HS-27A (cell line): ENCODE data around the gene PHOSPHO1.
"Not testable (repeated sequence)": the region's sequence is repeated elsewhere in the genome, so short reads cannot be mapped to it uniquely, and the experiment has no call there.

Experiments used
- DNase-seq: peaks from one replicate; pipeline ENCODE4 v3.0.0-alpha.2; 2012; ENCODE audit warnings: low read depth, missing footprints

Gene PHOSPHO1

DNA sequence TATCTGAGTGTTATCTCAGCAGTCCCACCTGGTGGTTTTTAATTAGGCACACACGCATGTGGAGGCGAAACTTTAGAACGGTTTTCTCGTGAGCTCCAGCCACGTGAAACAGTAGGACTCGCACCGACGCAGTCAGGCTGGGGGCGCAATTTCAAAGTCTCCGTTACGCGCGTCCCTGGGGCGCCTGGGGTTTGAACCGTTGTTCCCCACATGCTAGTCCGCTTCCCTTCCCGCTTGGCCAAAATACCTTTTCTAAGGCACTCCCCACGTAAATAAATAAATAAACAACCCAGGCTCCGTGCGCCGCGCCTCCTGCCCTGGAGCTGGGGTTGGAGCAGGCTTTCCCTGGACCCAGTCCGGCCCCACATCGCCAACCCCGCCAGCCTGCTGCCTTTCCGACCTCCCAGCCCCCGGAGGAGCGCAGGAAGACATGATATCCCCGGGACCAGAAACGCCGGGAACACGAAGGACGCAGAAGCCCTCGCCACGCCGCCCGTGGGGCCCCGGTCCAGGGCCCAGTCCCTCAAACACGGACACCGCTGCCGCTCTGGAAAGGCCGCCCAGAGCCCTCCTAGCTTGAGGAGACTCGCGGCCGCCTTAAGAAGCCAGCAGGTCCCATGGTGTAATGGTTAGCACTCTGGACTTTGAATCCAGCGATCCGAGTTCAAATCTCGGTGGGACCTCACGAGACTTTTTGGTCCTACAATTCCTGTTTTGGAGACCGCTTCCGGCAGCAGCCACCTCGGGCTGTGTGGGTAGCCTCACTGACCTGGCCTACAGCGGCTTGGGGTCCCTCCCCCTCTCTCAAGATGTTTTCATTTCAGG lies 38.5 kb downstream of the PHOSPHO1 start:
- peak; percentile 76 for DNase-seq

DNA sequence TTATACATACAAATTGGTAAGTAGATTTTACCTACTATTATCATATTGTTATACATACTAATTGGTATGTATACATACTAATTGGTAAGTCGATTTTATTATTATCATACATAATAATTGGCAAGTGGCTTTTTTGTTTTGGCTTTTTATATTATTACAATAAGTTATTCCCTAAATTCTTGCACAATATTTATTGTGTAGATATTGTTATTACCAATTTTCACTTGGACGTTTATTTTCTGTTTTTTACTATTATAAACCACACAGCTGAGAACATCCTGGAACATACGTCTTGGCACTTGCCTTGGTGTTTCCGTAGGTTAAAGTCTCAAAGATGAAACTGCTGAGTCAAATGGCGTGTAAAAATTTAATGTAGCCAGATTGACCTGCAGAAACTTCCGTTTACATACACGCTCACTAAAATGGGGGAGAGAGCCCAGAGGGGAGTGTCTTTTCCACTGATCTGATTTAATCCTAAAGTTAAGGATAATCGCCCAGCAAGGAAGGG lies 39.1 kb downstream of the PHOSPHO1 start:
- DNase-seq: no peak

DNA sequence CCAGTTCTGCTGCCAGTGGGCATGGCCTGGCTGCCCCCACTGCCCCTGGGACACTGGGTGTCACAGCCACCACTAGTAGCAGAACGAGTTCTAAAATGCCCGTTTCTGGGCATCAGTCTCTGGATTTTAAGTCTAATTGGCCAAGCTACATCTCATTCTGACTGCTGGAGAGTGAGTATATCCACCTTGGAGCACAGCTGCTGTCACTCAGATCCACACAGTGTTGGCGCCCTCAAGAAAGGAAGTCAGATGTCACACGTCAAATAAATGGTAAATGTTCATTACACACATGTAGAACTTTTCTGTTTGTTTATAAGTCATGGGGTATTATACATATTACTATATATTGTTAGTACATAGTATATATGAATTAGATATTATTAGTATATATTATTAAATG lies 39.7 kb downstream of the PHOSPHO1 start:
- no peak for DNase-seq

DNA sequence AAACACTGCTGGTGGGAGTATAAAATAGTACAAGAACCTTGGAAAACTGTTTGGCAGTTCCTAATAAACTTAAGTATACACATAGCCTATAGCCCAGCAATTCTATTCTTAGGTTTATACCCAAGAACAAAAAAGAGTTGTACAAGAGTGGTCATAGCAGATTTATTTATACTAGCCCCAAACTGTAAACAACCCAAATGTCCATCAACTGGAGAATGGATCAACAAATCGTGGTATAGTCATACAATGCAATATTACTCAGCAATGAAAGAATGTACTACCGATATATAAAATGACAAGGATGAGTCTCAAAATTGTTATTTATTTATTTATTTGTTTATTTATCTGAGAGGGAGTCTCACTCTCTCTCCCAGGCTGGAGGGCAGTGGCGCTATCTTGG lies 43.3 kb downstream of the PHOSPHO1 start:
- DNase-seq: no peak

DNA sequence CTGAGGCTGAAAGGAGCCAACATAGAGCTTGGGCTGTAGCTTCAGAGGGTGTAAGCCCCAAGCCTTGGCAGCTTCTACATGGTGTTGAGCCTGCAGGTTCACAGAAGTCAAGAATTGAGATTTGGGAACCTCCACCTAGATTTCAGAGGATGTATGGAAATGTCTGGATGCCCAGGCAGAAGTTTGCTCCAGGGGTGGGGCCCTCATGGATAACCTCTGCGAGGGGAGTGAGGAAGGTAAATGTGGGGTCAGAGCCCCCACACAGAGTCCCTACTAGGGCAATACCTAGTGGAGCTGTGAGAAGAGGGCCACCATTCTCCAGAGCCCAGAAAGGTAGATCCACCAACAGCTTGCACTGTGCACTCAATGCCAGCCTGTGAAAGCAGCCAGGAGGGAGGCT lies 45.2 kb downstream of the PHOSPHO1 start:
- DNase-seq: not testable (repeated sequence)

DNA sequence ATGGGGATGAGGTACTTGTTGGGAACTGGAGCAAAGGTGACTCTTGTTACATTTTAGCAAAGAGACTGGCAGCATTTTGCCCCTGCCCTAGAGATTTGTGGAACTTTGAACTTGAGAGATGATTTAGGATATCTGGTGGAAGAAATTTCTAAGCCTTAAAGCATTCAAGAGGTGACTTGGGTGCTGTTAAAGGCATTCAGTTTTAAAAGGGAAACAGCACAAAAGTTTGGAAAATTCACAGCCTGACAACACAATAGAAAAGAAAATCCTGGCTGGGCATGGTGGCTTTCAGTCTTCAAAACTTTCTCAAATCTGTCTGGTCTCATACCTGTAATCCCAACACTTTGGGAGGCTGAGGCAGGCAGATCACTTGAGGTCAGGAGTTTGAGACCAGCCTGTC lies 46.1 kb downstream of the PHOSPHO1 start:
- not testable (repeated sequence) for DNase-seq

DNA sequence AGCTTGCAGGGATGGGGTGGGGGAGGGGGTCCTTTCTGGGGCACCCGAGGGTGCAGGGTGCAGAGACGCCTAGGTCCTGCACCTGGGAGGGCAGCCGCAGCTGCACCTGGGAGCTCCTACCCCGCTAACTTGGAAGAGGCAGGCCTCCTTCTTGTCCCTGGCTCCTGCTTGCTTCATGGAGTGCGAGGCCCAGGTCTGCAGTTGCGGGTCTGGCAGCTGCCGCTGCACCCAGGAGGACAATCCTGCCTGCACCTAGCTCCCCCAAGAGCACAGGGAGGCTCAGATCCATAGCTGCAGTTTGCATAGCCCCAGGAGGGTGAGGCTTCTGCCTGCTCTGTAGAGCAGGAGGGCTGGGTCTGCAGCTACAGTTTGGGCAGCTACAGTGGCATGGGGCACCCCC lies 46.8 kb downstream of the PHOSPHO1 start:
- no peak for DNase-seq

DNA sequence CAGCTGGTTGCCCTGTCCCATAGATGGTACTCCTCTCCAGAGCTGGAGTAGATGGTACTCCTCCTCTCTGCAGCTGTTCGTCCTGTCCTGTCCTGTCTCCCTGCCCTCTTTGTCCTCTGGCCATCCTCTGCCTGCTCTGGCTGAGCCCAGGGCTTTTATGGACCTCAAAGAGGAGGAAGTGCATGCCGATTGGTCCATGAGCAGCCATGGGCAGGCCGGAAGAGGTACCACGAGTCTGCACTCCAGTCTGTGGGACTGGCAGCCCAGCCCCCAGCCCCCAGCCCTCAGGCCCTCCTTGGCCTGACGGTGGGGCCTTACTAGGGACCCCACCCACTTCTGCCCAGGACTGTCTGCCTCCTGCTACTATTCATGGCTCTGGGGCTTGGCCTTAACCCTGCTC lies 47.2 kb downstream of the PHOSPHO1 start:
- no peak for DNase-seq

DNA sequence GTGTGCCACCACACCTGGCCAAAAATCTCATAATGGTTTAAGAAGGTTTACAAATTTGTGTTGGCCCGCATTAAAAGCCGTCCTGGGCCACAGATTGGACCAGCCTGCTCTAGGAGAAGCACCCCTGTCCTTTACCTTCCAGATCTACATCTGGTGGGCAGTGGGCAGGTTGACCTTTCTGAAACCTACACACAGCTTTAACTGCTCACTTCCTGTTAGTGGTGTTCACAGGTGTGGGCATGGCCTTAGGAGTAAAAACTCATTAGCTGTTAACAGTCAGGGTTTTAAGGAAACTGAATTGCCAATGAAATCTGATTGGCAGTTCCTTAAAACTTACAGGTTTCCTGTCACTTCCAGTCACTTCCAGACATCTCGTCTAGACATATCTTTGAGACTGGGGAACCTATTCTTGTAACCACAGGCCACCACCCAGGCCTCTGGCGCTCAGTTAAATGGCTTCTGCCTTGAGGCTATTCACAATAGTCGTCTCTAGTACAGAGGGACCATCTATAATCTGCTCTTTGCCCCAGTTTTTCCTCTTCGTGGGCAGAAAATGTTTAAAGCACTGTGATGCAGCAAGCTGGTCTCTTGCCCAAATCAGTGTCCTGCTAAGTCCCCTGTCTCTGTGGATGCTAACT lies 49.5 kb downstream of the PHOSPHO1 start:
- DNase-seq: no peak

DNA sequence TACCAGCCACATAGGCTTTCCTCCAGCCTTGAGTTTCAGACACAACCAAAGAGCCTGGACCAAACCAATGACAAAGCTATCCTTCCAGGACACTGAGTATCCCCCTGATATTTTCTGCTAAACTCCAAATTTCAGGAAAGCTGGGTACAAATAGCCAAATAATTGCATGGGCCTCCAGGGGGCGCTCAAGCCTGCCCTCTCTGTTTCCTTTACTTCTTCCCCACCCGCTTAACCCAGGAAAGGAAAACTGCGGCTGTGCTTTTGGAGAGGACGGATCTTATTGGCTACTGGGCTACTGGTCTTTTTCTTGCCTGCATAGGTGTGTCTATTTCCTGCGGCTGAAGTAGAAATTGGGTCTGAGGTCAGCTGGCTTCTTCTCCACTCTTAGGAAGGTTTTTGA lies 50.3 kb downstream of the PHOSPHO1 start:
- DNase-seq: no peak

DNA sequence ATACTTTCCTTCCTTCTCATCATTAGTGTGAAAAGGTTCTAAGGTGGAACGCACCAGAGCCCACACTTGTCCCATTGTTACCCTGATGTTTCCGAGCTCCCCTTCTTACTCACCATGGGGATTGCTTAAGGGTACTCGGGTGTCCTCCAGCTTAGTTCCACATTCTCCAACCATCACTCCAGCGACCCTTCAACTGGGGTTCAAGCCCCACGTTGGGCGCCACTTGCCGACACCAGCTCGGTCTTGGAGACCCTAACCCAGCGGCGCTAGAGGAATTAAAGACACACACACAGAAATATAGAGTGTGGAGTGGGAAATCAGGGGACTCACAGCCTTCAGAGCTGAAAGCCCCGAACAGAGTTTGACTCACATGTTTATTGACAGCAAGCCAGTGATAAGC lies 54.6 kb downstream of the PHOSPHO1 start:
- DNase-seq: not testable (repeated sequence)
